WTC11 (cell line): ENCODE measurements around the gene STXBP6. TPM values are rescaled to one million over a fixed set of nuclear protein-coding genes. Genes with fewer than 3 reads are reported as not detected.

ENCODE experiments used
- ATAC-seq: fragments of 200-7000 bp; cut with Tn5 transposase; 2 replicates; pipeline ENCODE4 v1.10.0; 2021; ENCODE audit warnings: mild to moderate bottlenecking, moderate library complexity
- CTCF ChIA-PET: fragments of 300-600 bp; sonication (Branson Sonifier 250); formaldehyde crosslinking; loops from one replicate; lab custom pipeline; 2021; ENCODE audit warnings: antibody characterized with exemption; lab: Charles Lee
- POLR2A ChIA-PET: fragments of 350-600 bp; sonication (Branson Sonifier 250); formaldehyde crosslinking; loops from one replicate; lab custom pipeline; 2021; ENCODE audit warnings: antibody characterized with exemption; lab: Charles Lee
- DNase-seq: peaks from one replicate; pipeline ENCODE4 v3.0.0; 2021; ENCODE audit warnings: low spot score
- H3K27ac Mint-ChIP-seq: 2 replicates; pipeline ENCODE4 v1.8.0; 2021; ENCODE audit warnings: mixed read lengths
- H3K27me3 Mint-ChIP-seq: 2 replicates; pipeline ENCODE4 v1.8.0; 2021; ENCODE audit warnings: low read depth, mild to moderate bottlenecking, moderate library complexity, mixed read lengths
- H3K36me3 Mint-ChIP-seq: 2 replicates; pipeline ENCODE4 v1.8.0; 2021; ENCODE audit warnings: mixed read lengths
- H3K4me1 Mint-ChIP-seq: 2 replicates; pipeline ENCODE4 v1.8.0; 2022; ENCODE audit warnings: mixed read lengths
- H3K4me3 Mint-ChIP-seq: 2 replicates; pipeline ENCODE4 v1.8.0; 2021; ENCODE audit warnings: mild to moderate bottlenecking, moderate library complexity, mixed read lengths
- H3K9me3 Mint-ChIP-seq: 2 replicates; pipeline ENCODE4 v1.8.0; 2021; ENCODE audit warnings: mixed read lengths
- ATF3 ChIP-seq: sonication (generic); formaldehyde crosslinking; conservative IDR thresholded peaks from 2 replicates; pipeline ENCODE4 v1.8.1; 2022; ENCODE audit warnings: mild to moderate bottlenecking, missing genetic modification reagents
- EMX1 ChIP-seq: fragments of 250-450 bp; sonication (Bioruptor Pico); IDR thresholded peaks from 2 replicates; pipeline ENCODE4 v1.8.0; 2021; ENCODE audit warnings: mild to moderate bottlenecking
- ETV6 ChIP-seq: sonication (generic); formaldehyde crosslinking; IDR thresholded peaks from 2 replicates; pipeline ENCODE4 v1.8.1; 2022; ENCODE audit warnings: mild to moderate bottlenecking, missing genetic modification reagents
- FOXP1 ChIP-seq: sonication (generic); formaldehyde crosslinking; IDR thresholded peaks from 2 replicates; pipeline ENCODE4 v1.8.0; 2022; ENCODE audit warnings: missing genetic modification reagents, mild to moderate bottlenecking, moderate library complexity, borderline replicate concordance
- FOXP4 ChIP-seq: sonication (generic); formaldehyde crosslinking; IDR thresholded peaks from 2 replicates; pipeline ENCODE4 v1.8.0; 2022; ENCODE audit warnings: mild to moderate bottlenecking, missing genetic modification reagents
- GABPB1 ChIP-seq: sonication (generic); formaldehyde crosslinking; IDR thresholded peaks from 2 replicates; pipeline ENCODE4 v1.8.1; 2023; ENCODE audit warnings: mild to moderate bottlenecking, missing genetic modification reagents
- RELA ChIP-seq: sonication (generic); formaldehyde crosslinking; IDR thresholded peaks from 2 replicates; pipeline ENCODE4 v1.8.1; 2022; ENCODE audit warnings: missing genetic modification reagents, mild to moderate bottlenecking, borderline replicate concordance
- ZMAT4 ChIP-seq: fragments of 250-450 bp; sonication (Bioruptor Pico); IDR thresholded peaks from 2 replicates; pipeline ENCODE4 v1.9.0; 2021; ENCODE audit warnings: mild to moderate bottlenecking
- ZNF425 ChIP-seq: fragments of 250-450 bp; sonication (Bioruptor Pico); conservative IDR thresholded peaks from 2 replicates; pipeline ENCODE4 v1.9.0; 2021; ENCODE audit warnings: mild to moderate bottlenecking
- ZNF512 ChIP-seq: sonication (generic); formaldehyde crosslinking; IDR thresholded peaks from 2 replicates; pipeline ENCODE4 v1.8.1; 2022; ENCODE audit warnings: missing genetic modification reagents, borderline replicate concordance
- ZNF532 ChIP-seq: fragments of 250-450 bp; sonication (Bioruptor Pico); IDR thresholded peaks from 2 replicates; pipeline ENCODE4 v1.9.0; 2021; ENCODE audit warnings: mild to moderate bottlenecking, borderline replicate concordance
- total RNA-seq: library from RNA; stranded (reverse); gene quantifications from 3 replicates; pipeline ENCODE4 v1.2.3, GENCODE V29; 2021
- TF ChIP-seq, protein P1 (sequence below): sonication (generic); formaldehyde crosslinking; IDR thresholded peaks from 2 replicates; pipeline ENCODE4 v1.8.0; 2022; ENCODE audit warnings: mild to moderate bottlenecking, missing genetic modification reagents

Gene STXBP6
- total RNA-seq, 1 experiment from 2014 or later = 4.2 TPM

- TF ChIP-seq ZNF425 (no peak), FOXP4 (CRISPR knock-in tag) (no peak), ZMAT4 (CRISPR knock-in tag) (no peak), EMX1 (CRISPR knock-in tag) (no peak), ZNF532 (CRISPR knock-in tag) (no peak)
Observed at GRCh38 chr14:24814944-24815343, 235.0 kb downstream of the STXBP6 start (continued).

DNA sequence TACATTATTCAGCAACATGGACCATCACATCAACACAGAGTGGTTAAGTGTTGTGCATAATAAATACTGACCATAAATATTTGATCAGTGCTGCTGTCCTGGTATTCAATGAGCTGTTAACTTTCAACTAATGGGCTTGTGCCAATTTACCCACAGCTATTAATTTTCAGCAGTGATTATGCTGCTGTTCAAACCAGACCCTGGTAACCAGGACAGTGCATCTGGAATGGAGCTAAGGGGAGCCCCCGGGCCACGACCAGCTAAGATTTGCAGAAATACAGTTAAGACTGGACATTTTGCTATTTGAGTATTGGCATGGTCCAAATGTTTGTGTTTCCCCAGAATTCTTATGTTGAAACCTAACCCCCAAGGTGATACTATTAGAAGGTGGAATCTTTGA lies 235.6 kb downstream of the STXBP6 start:
- no peak overlapping the region for H3K27ac Mint-ChIP-seq
- no peaks in the 10 kb centered on the region for H3K36me3 Mint-ChIP-seq
- ATAC-seq (no peak), DNase-seq (no peak)
- H3K4me1 Mint-ChIP-seq = peaks cover 10% of the 10 kb centered on the region
- no peaks in the 10 kb centered on the region for H3K27me3 Mint-ChIP-seq
- TF ChIP-seq ATF3 (CRISPR knock-in tag) (no peak), FOXP1 (CRISPR knock-in tag) (no peak), ETV6 (CRISPR knock-in tag) (no peak), ZNF512 (no peak)
- TF ChIP-seq, protein P1, sequence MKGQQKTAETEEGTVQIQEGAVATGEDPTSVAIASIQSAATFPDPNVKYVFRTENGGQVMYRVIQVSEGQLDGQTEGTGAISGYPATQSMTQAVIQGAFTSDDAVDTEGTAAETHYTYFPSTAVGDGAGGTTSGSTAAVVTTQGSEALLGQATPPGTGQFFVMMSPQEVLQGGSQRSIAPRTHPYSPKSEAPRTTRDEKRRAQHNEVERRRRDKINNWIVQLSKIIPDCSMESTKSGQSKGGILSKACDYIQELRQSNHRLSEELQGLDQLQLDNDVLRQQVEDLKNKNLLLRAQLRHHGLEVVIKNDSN = no peak
- POLR2A ChIA-PET = no interaction called here
- no peaks in the 10 kb centered on the region for H3K9me3 Mint-ChIP-seq
- H3K4me3 Mint-ChIP-seq = no peak overlapping the region
- CTCF ChIA-PET = interaction anchor here (1.2 to 2.9 kb wide), 2 partner anchors 8 to 228 kb away, joined by 4 to 21 read pairs; no protein-coding TSS in a partner anchor

DNA sequence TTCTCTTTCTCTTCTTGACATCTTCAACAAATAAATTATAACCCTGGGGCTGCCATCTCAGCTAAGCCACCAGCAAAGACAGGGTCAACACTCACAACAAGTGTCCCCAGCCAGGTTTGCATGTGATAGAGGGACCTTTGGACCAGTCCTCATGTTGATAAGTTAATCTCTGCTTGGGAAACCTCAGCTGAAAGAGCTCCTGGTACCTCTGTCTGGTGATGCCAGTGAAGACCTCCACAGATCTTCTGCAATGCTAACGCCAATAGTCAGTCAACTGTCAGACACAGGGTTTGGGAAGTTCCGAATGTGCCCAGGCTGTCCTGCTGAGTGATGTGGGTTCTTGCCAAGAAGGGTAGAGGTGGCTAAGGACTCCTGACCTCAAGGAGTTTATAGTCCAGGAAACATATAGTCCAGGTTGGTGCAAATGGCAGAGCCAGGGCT lies 236.1 kb downstream of the STXBP6 start:
- POLR2A ChIA-PET = no interaction called here
- no peaks in the 10 kb centered on the region for H3K27me3 Mint-ChIP-seq
- TF ChIP-seq RELA (CRISPR knock-in tag) (no peak), GABPB1 (CRISPR knock-in tag) (peak; percentile 12; the same call in 1 of the 2 replicates)
- TF ChIP-seq, all 79 proteins: peak for 1
- H3K27ac Mint-ChIP-seq = no peak overlapping the region
- H3K9me3 Mint-ChIP-seq = no peaks in the 10 kb centered on the region
- no peaks in the 10 kb centered on the region for H3K36me3 Mint-ChIP-seq
- no peak overlapping the region for H3K4me3 Mint-ChIP-seq
- H3K4me1 Mint-ChIP-seq = peaks cover 10% of the 10 kb centered on the region
- DNase-seq (no peak), ATAC-seq (no peak)
- CTCF ChIA-PET = interaction anchor here (2.9 kb wide), 1 partner anchor 8 kb away, joined by 21 read pairs; no protein-coding TSS in a partner anchor
